ENCODE results near the gene GNL2.
"Not testable (repeated sequence)": the region's sequence is repeated elsewhere in the genome, so short reads cannot be mapped to it uniquely, and the experiment has no call there.

The GNL2 gene

DNA sequence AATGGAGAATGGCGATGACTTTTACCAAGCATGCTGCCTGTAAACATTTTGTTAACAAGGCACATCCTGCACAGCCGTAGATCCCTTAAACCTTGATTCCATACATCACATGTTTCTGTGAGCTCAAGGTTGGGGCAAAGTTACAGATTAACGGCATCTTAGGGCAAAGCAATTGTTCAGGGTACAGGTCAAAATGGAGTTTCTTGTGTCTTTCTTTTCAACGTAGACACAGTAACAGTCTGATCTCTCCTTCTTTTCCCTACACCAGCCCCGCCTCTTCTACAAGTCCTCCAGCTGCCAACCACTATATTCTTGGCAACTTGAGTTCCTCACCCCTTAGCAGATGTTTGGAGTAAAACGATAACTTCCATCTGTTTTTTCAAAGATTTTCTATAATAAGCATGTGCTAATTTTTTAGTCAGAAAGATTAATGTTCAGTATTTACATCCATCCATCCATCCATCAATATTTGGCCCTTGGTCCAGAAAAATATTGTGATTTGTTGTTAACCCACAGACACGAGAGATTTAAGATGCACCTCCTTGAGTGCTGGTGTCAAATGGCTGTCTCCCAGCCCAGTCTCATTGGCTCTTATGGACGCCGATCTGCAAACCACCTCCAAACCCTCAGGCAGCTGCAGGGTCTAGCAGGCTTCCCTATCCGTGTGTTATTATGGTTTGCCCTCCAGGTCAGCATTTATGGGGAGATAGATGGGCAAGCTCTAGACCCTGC, 35.2 kb downstream of the GNL2 start:
- no peak overlapping the region for H2BK15ac ChIP-seq (ENCODE audit: low read length)
- H3K14ac ChIP-seq (ENCODE audit: low read length), result no peak overlapping the region
- H3K9ac ChIP-seq (ENCODE audit: low read depth, low read length, poor library complexity), result no peak overlapping the region
- no peak overlapping the region for H2BK5ac ChIP-seq (ENCODE audit: low read length)
- H3K4me2 ChIP-seq (ENCODE audit: insufficient read depth, low read length, poor library complexity, severe bottlenecking), result no peak overlapping the region
- no peak overlapping the region for H2BK120ac ChIP-seq (ENCODE audit: low read depth, low read length)
- no peak overlapping the region for H4K8ac ChIP-seq (ENCODE audit: low read depth, low read length)
- no peak overlapping the region for H3K27ac ChIP-seq (replicated peaks; ENCODE audit: low read length)
- no peak overlapping the region for H2AFZ ChIP-seq (ENCODE audit: low read length)
- peaks cover 21 to 47% of the 10 kb centered on the region in 2 donors for H3K36me3 ChIP-seq (replicated peaks in 1 of 2; ENCODE audit: control insufficient read depth in 2 of 2, insufficient read depth in 2 of 2, low read length in 2 of 2)
- H3K18ac ChIP-seq (ENCODE audit: low read length), result no peak overlapping the region
- H3K9me3 ChIP-seq (replicated peaks in 1 of 2; ENCODE audit: control insufficient read depth in 2 of 2, insufficient read depth in 1 of 2, low read depth in 1 of 2, low read length in 2 of 2), result no peaks in the 10 kb centered on the region
- H3K23ac ChIP-seq (ENCODE audit: low read depth, low read length, poor library complexity), result no peak overlapping the region
- WGBS, 2 donors (ENCODE audit: extremely low coverage in 2 of 2, insufficient read length in 2 of 2, insufficient replicate concordance in 1 of 2), result no CpG with 5 or more reads among the region's 10 CpGs
- DNase-seq (ENCODE audit: low spot score), result no peak
- no peak overlapping the region for H3K4ac ChIP-seq (ENCODE audit: low read length)
- no peaks in the 10 kb centered on the region for H3K27me3 ChIP-seq (ENCODE audit: control insufficient read depth in 3 of 3, insufficient read depth in 3 of 3, low read depth in 1 of 3, low read length in 3 of 3)
- peaks cover 3% of the 10 kb centered on the region for H3K79me1 ChIP-seq (ENCODE audit: low read depth, low read length)
- H3K4me1 ChIP-seq (ENCODE audit: control insufficient read depth in 2 of 2, insufficient read depth in 1 of 2, low read depth in 1 of 2, low read length in 2 of 2), result peaks cover 7 to 10% of the 10 kb centered on the region in 2 donors
- H2AK5ac ChIP-seq (ENCODE audit: low read depth, low read length), result no peak overlapping the region
- H3K4me3 ChIP-seq (ENCODE audit: low read length in 2 of 2), result no peak overlapping the region
- H4K91ac ChIP-seq (ENCODE audit: low read depth, low read length, poor library complexity), result no peak overlapping the region
- H2BK12ac ChIP-seq (ENCODE audit: low read length), result no peak overlapping the region

DNA sequence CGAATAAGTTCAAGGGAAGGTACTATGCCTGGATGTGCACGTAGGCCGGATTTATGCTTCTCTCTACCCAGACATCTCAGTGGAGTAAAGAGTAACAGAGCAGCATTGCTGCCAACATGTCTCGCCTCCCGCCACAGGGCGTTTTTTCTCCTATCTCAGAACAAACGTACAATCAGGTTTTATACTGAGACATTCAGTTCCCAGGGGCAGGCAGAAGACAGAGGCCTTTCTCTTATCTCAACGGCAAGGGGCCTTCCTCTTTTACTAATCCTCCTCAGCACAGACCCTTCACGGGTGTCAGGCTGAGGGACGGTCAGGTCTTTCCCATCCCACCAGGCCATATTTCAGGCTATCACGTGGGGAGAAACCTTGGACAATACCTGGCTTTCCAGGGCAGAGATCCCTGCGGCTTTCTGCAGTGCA, 35.8 kb downstream of the GNL2 start:
- not testable (repeated sequence) for H4K91ac ChIP-seq (ENCODE audit: low read depth, low read length, poor library complexity); H2BK12ac ChIP-seq (ENCODE audit: low read length); H2AFZ ChIP-seq (ENCODE audit: low read length); H3K27ac ChIP-seq (replicated peaks; ENCODE audit: low read length); H3K14ac ChIP-seq (ENCODE audit: low read length); H3K18ac ChIP-seq (ENCODE audit: low read length); DNase-seq (ENCODE audit: low spot score); H2BK15ac ChIP-seq (ENCODE audit: low read length); H4K8ac ChIP-seq (ENCODE audit: low read depth, low read length); H3K4me2 ChIP-seq (ENCODE audit: insufficient read depth, low read length, poor library complexity, severe bottlenecking); H2AK5ac ChIP-seq (ENCODE audit: low read depth, low read length); H2BK5ac ChIP-seq (ENCODE audit: low read length); H3K79me1 ChIP-seq (ENCODE audit: low read depth, low read length); H3K4me3 ChIP-seq (ENCODE audit: low read length in 2 of 2); H3K23ac ChIP-seq (ENCODE audit: low read depth, low read length, poor library complexity); H2BK120ac ChIP-seq (ENCODE audit: low read depth, low read length); H3K9me3 ChIP-seq (replicated peaks in 1 of 2; ENCODE audit: control insufficient read depth in 2 of 2, insufficient read depth in 1 of 2, low read depth in 1 of 2, low read length in 2 of 2); H3K27me3 ChIP-seq (ENCODE audit: control insufficient read depth in 3 of 3, insufficient read depth in 3 of 3, low read depth in 1 of 3, low read length in 3 of 3); H3K4ac ChIP-seq (ENCODE audit: low read length); H3K9ac ChIP-seq (ENCODE audit: low read depth, low read length, poor library complexity)
- Histone ChIP-seq H3K4me1 (ENCODE audit: control insufficient read depth in 2 of 2, insufficient read depth in 1 of 2, low read depth in 1 of 2, low read length in 2 of 2) (peaks cover 7 to 10% of the 10 kb centered on the region in 2 donors), H3K36me3 (replicated peaks in 1 of 2; ENCODE audit: control insufficient read depth in 2 of 2, insufficient read depth in 2 of 2, low read length in 2 of 2) (peaks cover 17 to 41% of the 10 kb centered on the region in 2 donors)
- WGBS, 2 donors (ENCODE audit: extremely low coverage in 2 of 2, insufficient read length in 2 of 2, insufficient replicate concordance in 1 of 2), result no CpG with 5 or more reads among the region's 12 CpGs

GRCh38 chr1:37559080-37559479, 36.7 kb downstream of the GNL2 start:
- no peak overlapping the region for H2BK12ac ChIP-seq (ENCODE audit: low read length)
- no peak overlapping the region for H3K14ac ChIP-seq (ENCODE audit: low read length)
- H2BK15ac ChIP-seq (ENCODE audit: low read length), result no peak overlapping the region
- no CpG with 5 or more reads among the region's 7 CpGs for WGBS, 2 donors (ENCODE audit: extremely low coverage in 2 of 2, insufficient read length in 2 of 2, insufficient replicate concordance in 1 of 2)
- H3K4me3 ChIP-seq (ENCODE audit: low read length in 2 of 2), result no peak overlapping the region
- no peak overlapping the region for H3K4me2 ChIP-seq (ENCODE audit: insufficient read depth, low read length, poor library complexity, severe bottlenecking)
- peaks cover 3% of the 10 kb centered on the region for H3K79me1 ChIP-seq (ENCODE audit: low read depth, low read length)
- DNase-seq (ENCODE audit: low spot score), result no peak
- H3K18ac ChIP-seq (ENCODE audit: low read length), result no peak overlapping the region
- no peaks in the 10 kb centered on the region for H3K27me3 ChIP-seq (ENCODE audit: control insufficient read depth in 3 of 3, insufficient read depth in 3 of 3, low read depth in 1 of 3, low read length in 3 of 3)
- H3K4me1 ChIP-seq (ENCODE audit: control insufficient read depth in 2 of 2, insufficient read depth in 1 of 2, low read depth in 1 of 2, low read length in 2 of 2), result peaks cover 7 to 10% of the 10 kb centered on the region in 2 donors
- H3K27ac ChIP-seq (replicated peaks; ENCODE audit: low read length), result no peak overlapping the region
- H4K91ac ChIP-seq (ENCODE audit: low read depth, low read length, poor library complexity), result no peak overlapping the region
- H4K8ac ChIP-seq (ENCODE audit: low read depth, low read length), result no peak overlapping the region
- no peak overlapping the region for H2AK5ac ChIP-seq (ENCODE audit: low read depth, low read length)
- peaks cover 0 to 4% of the 10 kb centered on the region in 2 donors for H3K9me3 ChIP-seq (replicated peaks in 1 of 2; ENCODE audit: control insufficient read depth in 2 of 2, insufficient read depth in 1 of 2, low read depth in 1 of 2, low read length in 2 of 2)
- H2AFZ ChIP-seq (ENCODE audit: low read length), result no peak overlapping the region
- H2BK5ac ChIP-seq (ENCODE audit: low read length), result peak overlapping the region; percentile 19
- H3K36me3 ChIP-seq (replicated peaks in 1 of 2; ENCODE audit: control insufficient read depth in 2 of 2, insufficient read depth in 2 of 2, low read length in 2 of 2), result peaks cover 16 to 35% of the 10 kb centered on the region in 2 donors
- no peak overlapping the region for H3K9ac ChIP-seq (ENCODE audit: low read depth, low read length, poor library complexity)
- no peak overlapping the region for H3K4ac ChIP-seq (ENCODE audit: low read length)
- peak overlapping the region; percentile 47 for H3K23ac ChIP-seq (ENCODE audit: low read depth, low read length, poor library complexity)
- H2BK120ac ChIP-seq (ENCODE audit: low read depth, low read length), result no peak overlapping the region

GRCh38 chr1:37558411-37558810, 37.3 kb downstream of the GNL2 start:
- H3K27ac ChIP-seq (replicated peaks; ENCODE audit: low read length), result no peak overlapping the region

More at GRCh38 chr1:37558411-37558810, 37.3 kb downstream of the GNL2 start:
- Histone ChIP-seq H3K14ac (ENCODE audit: low read length) (no peak overlapping the region), H2AK5ac (ENCODE audit: low read depth, low read length) (no peak overlapping the region), H3K4me2 (ENCODE audit: insufficient read depth, low read length, poor library complexity, severe bottlenecking) (no peak overlapping the region), H2BK12ac (ENCODE audit: low read length) (no peak overlapping the region), H3K79me1 (ENCODE audit: low read depth, low read length) (peaks cover 9% of the 10 kb centered on the region), H2BK5ac (ENCODE audit: low read length) (no peak overlapping the region), H4K8ac (ENCODE audit: low read depth, low read length) (no peak overlapping the region), H2AFZ (ENCODE audit: low read length) (no peak overlapping the region), H3K23ac (ENCODE audit: low read depth, low read length, poor library complexity) (no peak overlapping the region), H2BK120ac (ENCODE audit: low read depth, low read length) (no peak overlapping the region), H4K91ac (ENCODE audit: low read depth, low read length, poor library complexity) (no peak overlapping the region), H3K27me3 (ENCODE audit: control insufficient read depth in 3 of 3, insufficient read depth in 3 of 3, low read depth in 1 of 3, low read length in 3 of 3) (no peaks in the 10 kb centered on the region), H3K18ac (ENCODE audit: low read length) (no peak overlapping the region), H3K9ac (ENCODE audit: low read depth, low read length, poor library complexity) (no peak overlapping the region), H3K36me3 (replicated peaks in 1 of 2; ENCODE audit: control insufficient read depth in 2 of 2, insufficient read depth in 2 of 2, low read length in 2 of 2) (peaks cover 16 to 32% of the 10 kb centered on the region in 2 donors), H2BK15ac (ENCODE audit: low read length) (no peak overlapping the region), H3K9me3 (replicated peaks in 1 of 2; ENCODE audit: control insufficient read depth in 2 of 2, insufficient read depth in 1 of 2, low read depth in 1 of 2, low read length in 2 of 2) (peaks cover 0 to 4% of the 10 kb centered on the region in 2 donors), H3K4me3 (ENCODE audit: low read length in 2 of 2) (no peak overlapping the region), H3K4me1 (ENCODE audit: control insufficient read depth in 2 of 2, insufficient read depth in 1 of 2, low read depth in 1 of 2, low read length in 2 of 2) (peaks cover 7 to 10% of the 10 kb centered on the region in 2 donors), H3K4ac (ENCODE audit: low read length) (no peak overlapping the region)
- no peak for DNase-seq (ENCODE audit: low spot score)
- WGBS, 2 donors (ENCODE audit: extremely low coverage in 2 of 2, insufficient read length in 2 of 2, insufficient replicate concordance in 1 of 2), result no CpG with 5 or more reads among the region's 1 CpG
